Astrocyte (in vitro differentiated cells and primary cell): ENCODE data around the gene COX20. TPM values are rescaled to one million over a fixed set of nuclear protein-coding genes. Genes with fewer than 3 reads are reported as not detected.

ENCODE experiments used
- DNase-seq: peaks from one replicate; pipeline ENCODE4 v3.0.0-alpha.2; 2010; ENCODE audit warnings: low read depth
- FAIRE-seq: peaks from 2 replicates; lab custom pipeline; 2011; peaks lifted over from hg19 to GRCh38; lab: Jason Lieb, UNC
- H2AFZ ChIP-seq: 2 replicates; pipeline ENCODE4 v1.6.0; 2012; ENCODE audit warnings: low read depth, low read length, inconsistent platforms
- H3K27ac ChIP-seq: 2 replicates; pipeline ENCODE4 v1.5.1; 2011; ENCODE audit warnings: low read depth, low read length, inconsistent platforms
- H3K27me3 ChIP-seq: 2 replicates; pipeline ENCODE4 v1.6.0; 2011; ENCODE audit warnings: low read length, inconsistent platforms; ENCODE audit not compliant: insufficient read depth
- H3K36me3 ChIP-seq: 2 replicates; pipeline ENCODE4 v1.5.1; 2011; ENCODE audit warnings: low read length, inconsistent platforms; ENCODE audit not compliant: insufficient read depth
- H3K4me1 ChIP-seq: 2 replicates; pipeline ENCODE4 v1.5.1; 2011; ENCODE audit warnings: low read length, inconsistent platforms; ENCODE audit not compliant: insufficient read depth
- H3K4me2 ChIP-seq: 2 replicates; pipeline ENCODE4 v1.6.0; 2012; ENCODE audit warnings: low read length, inconsistent platforms
- H3K4me3 ChIP-seq: 2 replicates; pipeline ENCODE4 v1.5.1; 2011; ENCODE audit warnings: low read depth, mild to moderate bottlenecking, low read length, inconsistent platforms; ENCODE audit not compliant: insufficient read depth
- H3K79me2 ChIP-seq: 2 replicates; pipeline ENCODE4 v1.6.0; 2012; ENCODE audit warnings: mild to moderate bottlenecking, low read length, inconsistent platforms; ENCODE audit not compliant: insufficient read depth
- H3K9ac ChIP-seq: 2 replicates; pipeline ENCODE4 v1.6.0; 2012; ENCODE audit warnings: mild to moderate bottlenecking, low read length, inconsistent platforms
- H3K9me3 ChIP-seq: 2 replicates; pipeline ENCODE4 v1.5.1; 2012; ENCODE audit warnings: low read depth, mild to moderate bottlenecking, low read length, inconsistent platforms; ENCODE audit not compliant: insufficient read depth
- H4K20me1 ChIP-seq: 2 replicates; pipeline ENCODE4 v1.6.0; 2012; ENCODE audit warnings: low read length, inconsistent platforms; ENCODE audit not compliant: insufficient read depth
- H3K27ac Mint-ChIP-seq: one replicate; pipeline ENCODE4 v1.8.0; 2021; ENCODE audit warnings: mild to moderate bottlenecking, mixed read lengths; ENCODE audit not compliant: unreplicated experiment
- H3K27me3 Mint-ChIP-seq: one replicate; pipeline ENCODE4 v1.8.0; 2021; ENCODE audit warnings: low read depth, mixed read lengths; ENCODE audit not compliant: unreplicated experiment
- H3K36me3 Mint-ChIP-seq: one replicate; pipeline ENCODE4 v1.8.0; 2021; ENCODE audit warnings: low read depth, mixed read lengths; ENCODE audit not compliant: unreplicated experiment
- H3K4me1 Mint-ChIP-seq: one replicate; pipeline ENCODE4 v1.8.0; 2021; ENCODE audit warnings: low read depth, mixed read lengths; ENCODE audit not compliant: unreplicated experiment
- H3K4me3 Mint-ChIP-seq: one replicate; pipeline ENCODE4 v1.8.0; 2021; ENCODE audit warnings: mild to moderate bottlenecking, moderate library complexity, mixed read lengths; ENCODE audit not compliant: unreplicated experiment
- H3K9me3 Mint-ChIP-seq: one replicate; pipeline ENCODE4 v1.8.0; 2021; ENCODE audit warnings: mild to moderate bottlenecking, mixed read lengths; ENCODE audit not compliant: unreplicated experiment
- CTCF ChIP-seq: IDR thresholded peaks from 2 replicates; pipeline ENCODE4 v1.5.1; 2011; ENCODE audit warnings: low read depth, mild to moderate bottlenecking, inconsistent platforms, low read length, moderate library complexity; ENCODE audit not compliant: insufficient read depth
- EZH2 ChIP-seq: IDR thresholded peaks from 2 replicates; pipeline ENCODE4 v1.6.1; 2012; ENCODE audit warnings: mild to moderate bottlenecking, low read length, inconsistent platforms; ENCODE audit not compliant: insufficient read depth
- total RNA-seq: library from RNA; stranded (reverse); gene quantifications from 2 replicates; pipeline ENCODE4 v1.2.1, GENCODE V29; 2021

The COX20 gene
- total RNA-seq, 1 donor from 2014 or later: 51.0 TPM

GRCh38 chr1:244849189-244849866 lies 13.9 kb downstream of the COX20 start:
- FAIRE-seq: no peak
- Mint-ChIP-seq H3K27me3 (no peaks in the 10 kb centered on the region), H3K4me3 (no peak overlapping the region), H3K4me1 (no peaks in the 10 kb centered on the region), H3K27ac (no peak overlapping the region), H3K36me3 (peaks cover 9% of the 10 kb centered on the region), H3K9me3 (no peaks in the 10 kb centered on the region)
- peaks cover 66% of the 10 kb centered on the region for H3K36me3 ChIP-seq
- H3K4me1 ChIP-seq: no peaks in the 10 kb centered on the region
- H3K4me2 ChIP-seq: no peak overlapping the region
- no peaks in the 10 kb centered on the region for H3K27me3 ChIP-seq
- H3K79me2 ChIP-seq: peaks cover 66% of the 10 kb centered on the region
- no peak overlapping the region for H2AFZ ChIP-seq
- no peak for TF ChIP-seq CTCF
- TF ChIP-seq EZH2: no peak
- no peaks in the 10 kb centered on the region for H3K9me3 ChIP-seq
- H4K20me1 ChIP-seq: peaks cover 40% of the 10 kb centered on the region
- H3K27ac ChIP-seq: no peak overlapping the region
- H3K9ac ChIP-seq: no peak overlapping the region
- no peak for DNase-seq
- H3K4me3 ChIP-seq: no peak overlapping the region

- H3K4me3 ChIP-seq: no peak overlapping the region
- Mint-ChIP-seq H3K27ac (no peak overlapping the region), H3K4me1 (no peaks in the 10 kb centered on the region), H3K4me3 (no peak overlapping the region), H3K36me3 (peaks cover 13% of the 10 kb centered on the region), H3K9me3 (no peaks in the 10 kb centered on the region), H3K27me3 (no peaks in the 10 kb centered on the region)
- H3K27ac ChIP-seq: no peak overlapping the region
- no peak overlapping the region for H2AFZ ChIP-seq
- peaks cover 68% of the 10 kb centered on the region for H3K36me3 ChIP-seq
- FAIRE-seq (no peak), DNase-seq (no peak)
- no peak overlapping the region for H3K9ac ChIP-seq
- TF ChIP-seq EZH2 (no peak), CTCF (no peak)
- H3K4me1 ChIP-seq: no peaks in the 10 kb centered on the region
- no peaks in the 10 kb centered on the region for H3K9me3 ChIP-seq
- H3K4me2 ChIP-seq: no peak overlapping the region
- peaks cover 47% of the 10 kb centered on the region for H4K20me1 ChIP-seq
- H3K79me2 ChIP-seq: peaks cover 69% of the 10 kb centered on the region
- no peaks in the 10 kb centered on the region for H3K27me3 ChIP-seq
Measured at GRCh38 chr1:244850099-244850852, 14.8 kb downstream of the COX20 start.

GRCh38 chr1:244850896-244851295 lies 15.4 kb downstream of the COX20 start:
- no peak overlapping the region for H3K27ac Mint-ChIP-seq
- H3K36me3 ChIP-seq: peaks cover 71% of the 10 kb centered on the region

More at GRCh38 chr1:244850896-244851295, 15.4 kb downstream of the COX20 start:
- Mint-ChIP-seq H3K4me3 (no peak overlapping the region), H3K27me3 (no peaks in the 10 kb centered on the region), H3K4me1 (no peaks in the 10 kb centered on the region), H3K9me3 (no peaks in the 10 kb centered on the region), H3K36me3 (peaks cover 17% of the 10 kb centered on the region)
- H3K79me2 ChIP-seq: peaks cover 74% of the 10 kb centered on the region
- H4K20me1 ChIP-seq: peaks cover 53% of the 10 kb centered on the region
- H3K27ac ChIP-seq: no peak overlapping the region
- no peak overlapping the region for H3K4me2 ChIP-seq
- no peaks in the 10 kb centered on the region for H3K27me3 ChIP-seq
- no peak for DNase-seq
- H2AFZ ChIP-seq: no peak overlapping the region
- no peak overlapping the region for H3K9ac ChIP-seq
- H3K9me3 ChIP-seq: no peaks in the 10 kb centered on the region
- no peak overlapping the region for H3K4me3 ChIP-seq
- H3K4me1 ChIP-seq: no peaks in the 10 kb centered on the region
- no peak for TF ChIP-seq CTCF
- no peak for TF ChIP-seq EZH2
- FAIRE-seq: no peak
